ENCODE data around the gene GRHL3. TPM values are rescaled to one million over a fixed set of nuclear protein-coding genes. Genes with fewer than 3 reads are reported as not detected.

GRHL3 gene
- total RNA-seq, 2 donors from 2014 or later: 0.54 to 1.3 TPM

DNA sequence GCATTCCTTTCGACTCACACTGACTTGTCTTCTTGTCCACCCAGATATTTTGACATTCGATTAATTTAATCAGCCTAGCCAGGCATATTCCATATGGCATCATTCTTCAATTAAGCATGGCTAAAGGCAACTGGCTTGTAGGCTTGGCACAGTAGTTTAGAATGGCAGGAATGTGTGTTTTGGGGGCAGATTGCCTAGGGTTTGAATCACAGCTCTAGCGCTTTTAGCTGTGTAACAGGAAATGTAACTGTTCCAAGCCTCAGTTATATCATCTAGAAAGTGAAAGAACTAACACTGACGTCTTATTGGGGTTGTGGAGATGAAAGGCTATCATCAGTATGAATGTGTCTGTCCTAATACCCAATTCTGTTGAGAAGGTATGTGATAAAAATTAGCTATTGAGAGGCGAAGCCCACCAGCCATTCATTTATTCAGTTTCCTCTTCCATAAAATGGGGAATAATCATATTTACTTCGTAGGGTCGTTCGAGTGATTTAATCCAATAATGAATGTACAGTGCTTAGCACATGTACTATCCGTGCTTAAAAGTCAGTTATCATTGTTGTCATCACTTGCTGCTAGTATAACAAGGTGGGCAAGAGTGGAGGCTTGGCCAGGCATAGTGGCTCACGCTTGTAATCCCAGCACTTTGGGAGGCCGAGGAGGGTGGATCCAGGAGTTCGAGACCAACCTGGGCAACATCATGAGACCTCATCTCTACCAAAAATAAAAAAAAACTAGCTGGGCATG is 41.6 kb upstream of the GRHL3 start:
- DNase-seq (ENCODE audit: low spot score) (no peak), ATAC-seq (ENCODE audit: insufficient number of reproducible peaks, low FRiP score, low read depth) (no peak)
- TF ChIP-seq, protein P1, sequence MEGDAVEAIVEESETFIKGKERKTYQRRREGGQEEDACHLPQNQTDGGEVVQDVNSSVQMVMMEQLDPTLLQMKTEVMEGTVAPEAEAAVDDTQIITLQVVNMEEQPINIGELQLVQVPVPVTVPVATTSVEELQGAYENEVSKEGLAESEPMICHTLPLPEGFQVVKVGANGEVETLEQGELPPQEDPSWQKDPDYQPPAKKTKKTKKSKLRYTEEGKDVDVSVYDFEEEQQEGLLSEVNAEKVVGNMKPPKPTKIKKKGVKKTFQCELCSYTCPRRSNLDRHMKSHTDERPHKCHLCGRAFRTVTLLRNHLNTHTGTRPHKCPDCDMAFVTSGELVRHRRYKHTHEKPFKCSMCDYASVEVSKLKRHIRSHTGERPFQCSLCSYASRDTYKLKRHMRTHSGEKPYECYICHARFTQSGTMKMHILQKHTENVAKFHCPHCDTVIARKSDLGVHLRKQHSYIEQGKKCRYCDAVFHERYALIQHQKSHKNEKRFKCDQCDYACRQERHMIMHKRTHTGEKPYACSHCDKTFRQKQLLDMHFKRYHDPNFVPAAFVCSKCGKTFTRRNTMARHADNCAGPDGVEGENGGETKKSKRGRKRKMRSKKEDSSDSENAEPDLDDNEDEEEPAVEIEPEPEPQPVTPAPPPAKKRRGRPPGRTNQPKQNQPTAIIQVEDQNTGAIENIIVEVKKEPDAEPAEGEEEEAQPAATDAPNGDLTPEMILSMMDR (IDR thresholded peaks at IDR 0.05): no peak

DNA sequence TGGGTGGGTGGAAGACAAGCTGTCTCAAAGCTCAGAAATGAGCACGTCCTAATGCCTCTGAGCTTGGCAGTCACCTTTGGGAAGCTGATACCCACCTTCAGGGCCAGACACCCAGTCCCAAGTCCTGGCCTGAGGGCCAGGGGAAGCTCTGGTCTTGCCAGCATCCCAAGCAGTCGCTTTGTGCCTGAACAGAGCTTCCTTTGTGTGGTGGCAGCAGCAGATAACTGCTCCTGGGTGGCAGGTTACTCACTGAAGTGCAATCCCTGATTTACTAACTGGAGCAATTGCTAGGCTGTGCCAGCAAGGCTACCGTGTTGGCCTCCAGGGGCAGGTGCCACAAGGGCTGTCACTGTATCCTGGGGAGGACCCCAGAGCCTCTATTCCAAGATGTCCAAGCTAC is 40.4 kb upstream of the GRHL3 start:
- TF ChIP-seq, protein P1 (IDR thresholded peaks at IDR 0.05): no peak
- Histone ChIP-seq H3K36me3 (no peaks in the 10 kb centered on the region), H3K27ac (no peak overlapping the region), H3K4me1 (ENCODE audit: control insufficient read depth in 1 of 2, low read depth in 2 of 2) (peaks cover 0 to 6% of the 10 kb centered on the region in 2 donors), H3K27me3 (replicated peaks; ENCODE audit: insufficient read depth) (no peaks in the 10 kb centered on the region), H3K9me3 (no peaks in the 10 kb centered on the region), H3K4me3 (no peak overlapping the region)
- no peak for DNase-seq (ENCODE audit: low spot score)
- ATAC-seq (ENCODE audit: insufficient number of reproducible peaks, low FRiP score, low read depth): no peak

More for the DNA sequence above, 41.6 kb upstream of the GRHL3 start:
- Histone ChIP-seq H3K27me3 (replicated peaks; ENCODE audit: insufficient read depth) (no peaks in the 10 kb centered on the region), H3K4me1 (ENCODE audit: control insufficient read depth in 1 of 2, low read depth in 2 of 2) (peaks cover 0 to 6% of the 10 kb centered on the region in 2 donors), H3K27ac (no peak overlapping the region), H3K4me3 (no peak overlapping the region), H3K9me3 (no peaks in the 10 kb centered on the region), H3K36me3 (no peaks in the 10 kb centered on the region)

DNA sequence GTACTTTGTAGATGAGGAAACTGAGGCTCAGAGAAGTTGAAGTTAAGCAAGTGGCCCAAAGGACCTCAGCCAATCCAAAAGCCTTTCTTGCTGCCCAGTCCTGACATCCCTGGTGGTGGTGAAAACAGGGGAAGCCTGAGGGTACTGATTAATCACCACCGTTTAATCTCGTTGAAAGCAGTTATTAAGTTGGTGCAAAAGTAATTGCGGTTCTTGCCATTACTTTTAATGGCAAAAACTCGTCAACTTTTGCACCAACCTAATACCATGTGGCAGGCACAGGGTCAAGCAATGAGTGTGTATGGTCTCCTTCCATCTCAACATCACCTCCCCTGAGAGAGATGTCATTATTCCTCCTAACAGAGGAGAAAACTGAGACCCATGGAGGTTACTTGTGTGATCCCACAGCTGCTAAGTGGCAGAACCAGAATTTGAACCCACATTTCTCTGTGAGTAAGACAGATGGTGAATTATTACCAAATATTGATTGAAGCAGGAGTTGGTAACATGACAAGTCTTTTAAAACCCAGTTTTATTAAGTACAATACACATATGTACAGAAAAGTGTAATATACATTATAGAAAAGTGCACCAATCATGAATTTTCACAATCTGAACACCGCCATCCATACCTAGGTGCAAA is 39.4 kb upstream of the GRHL3 start:
- no peaks in the 10 kb centered on the region for H3K36me3 ChIP-seq

DNA sequence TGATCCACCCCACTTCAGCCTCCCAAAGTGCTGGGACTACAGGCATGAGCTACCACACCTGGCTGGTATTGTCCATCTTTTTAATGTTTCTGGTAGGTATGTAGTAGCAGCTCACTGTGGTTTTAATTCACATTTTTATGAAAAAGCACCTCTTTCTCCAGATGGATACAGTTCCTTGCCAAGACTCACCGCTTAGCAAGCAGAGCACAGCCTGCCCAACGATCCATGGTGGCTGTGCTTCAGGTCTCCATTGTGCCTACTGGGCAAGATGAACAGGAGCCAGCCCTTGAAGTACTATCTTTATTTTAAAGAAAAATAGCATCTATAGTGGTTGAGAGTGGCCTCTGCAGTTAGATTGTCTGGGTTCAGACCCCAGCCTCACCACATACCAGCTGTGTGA is 37.6 kb upstream of the GRHL3 start:
- no peak for ATAC-seq (ENCODE audit: insufficient number of reproducible peaks, low FRiP score, low read depth)
- H3K36me3 ChIP-seq: no peaks in the 10 kb centered on the region

More for the DNA sequence above, 39.4 kb upstream of the GRHL3 start:
- no peak overlapping the region for H3K4me3 ChIP-seq
- H3K9me3 ChIP-seq: no peaks in the 10 kb centered on the region
- H3K27me3 ChIP-seq (replicated peaks; ENCODE audit: insufficient read depth): no peaks in the 10 kb centered on the region
- TF ChIP-seq, protein P1 (IDR thresholded peaks at IDR 0.05): no peak
- ATAC-seq (ENCODE audit: insufficient number of reproducible peaks, low FRiP score, low read depth) (no peak), DNase-seq (ENCODE audit: low spot score) (no peak)
- H3K27ac ChIP-seq: no peak overlapping the region
- peaks cover 0 to 6% of the 10 kb centered on the region in 2 donors for H3K4me1 ChIP-seq (ENCODE audit: control insufficient read depth in 1 of 2, low read depth in 2 of 2)

DNA sequence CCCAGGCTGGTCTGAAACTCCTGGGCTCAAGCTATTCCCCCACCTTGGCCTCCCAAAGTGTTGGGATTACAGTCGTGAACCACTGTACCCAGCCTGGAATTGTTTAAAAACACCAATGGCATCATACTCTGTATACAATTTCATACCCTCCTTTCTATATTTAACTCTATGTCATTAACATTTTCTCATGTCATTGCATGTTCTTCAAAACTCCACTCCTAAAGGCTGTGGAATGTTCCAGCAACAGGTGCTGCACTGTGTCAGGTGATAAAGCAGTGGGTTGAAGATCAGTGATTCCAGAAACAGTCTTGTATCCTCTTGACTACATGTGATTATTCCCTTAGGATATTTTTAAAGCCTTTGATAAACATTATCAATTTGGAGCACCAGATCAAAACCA is 36.7 kb upstream of the GRHL3 start:
- DNase-seq (ENCODE audit: low spot score) (no peak), ATAC-seq (ENCODE audit: insufficient number of reproducible peaks, low FRiP score, low read depth) (no peak)
- TF ChIP-seq, protein P1 (IDR thresholded peaks at IDR 0.05): no peak
- Histone ChIP-seq H3K4me1 (ENCODE audit: control insufficient read depth in 1 of 2, low read depth in 2 of 2) (no peaks in the 10 kb centered on the region), H3K9me3 (no peaks in the 10 kb centered on the region), H3K4me3 (no peak overlapping the region), H3K36me3 (no peaks in the 10 kb centered on the region), H3K27ac (no peak overlapping the region), H3K27me3 (replicated peaks; ENCODE audit: insufficient read depth) (no peaks in the 10 kb centered on the region)

More for the DNA sequence above, 37.6 kb upstream of the GRHL3 start:
- TF ChIP-seq, protein P1 (IDR thresholded peaks at IDR 0.05): no peak
- no peak for DNase-seq (ENCODE audit: low spot score)
- Histone ChIP-seq H3K27ac (no peak overlapping the region), H3K4me3 (no peak overlapping the region), H3K9me3 (no peaks in the 10 kb centered on the region), H3K27me3 (replicated peaks; ENCODE audit: insufficient read depth) (no peaks in the 10 kb centered on the region), H3K4me1 (ENCODE audit: control insufficient read depth in 1 of 2, low read depth in 2 of 2) (no peaks in the 10 kb centered on the region)
